ENCODE data around the gene PAK5.

DNA sequence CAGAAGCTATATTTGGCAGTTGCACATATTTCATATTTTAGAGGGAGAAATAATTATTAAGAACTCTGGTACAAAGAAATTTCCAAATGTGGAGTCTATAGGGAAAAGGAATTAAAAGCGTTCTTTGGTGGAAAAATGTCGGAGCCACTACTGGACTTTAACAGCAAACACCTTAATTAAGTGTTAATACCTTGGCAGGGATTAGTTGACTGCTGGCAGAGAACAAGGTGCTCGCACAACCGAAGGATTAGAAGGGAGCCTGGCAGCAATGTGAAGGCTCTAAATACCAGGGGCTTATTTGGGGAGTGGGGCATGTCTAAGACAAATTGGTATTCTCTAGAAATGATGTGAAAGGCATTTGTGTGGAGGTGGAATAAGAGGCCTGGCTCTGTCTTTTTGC is 98.9 kb downstream of the PAK5 start:
- TF ChIP-seq ZNF431 (CRISPR knock-in tag; IDR thresholded peaks at IDR 0.05; ENCODE audit: borderline replicate concordance, low read depth) (no peak), KDM5A (IDR thresholded peaks at IDR 0.05; ENCODE audit: borderline replicate concordance, low read length) (no peak), ZSCAN20 (CRISPR knock-in tag; IDR thresholded peaks at IDR 0.05; ENCODE audit: borderline replicate concordance) (no peak), ZNF749 (CRISPR knock-in tag; IDR thresholded peaks at IDR 0.05; ENCODE audit: borderline replicate concordance) (no peak), ZNF331 (CRISPR knock-in tag; IDR thresholded peaks at IDR 0.05) (no peak), SCMH1 (CRISPR knock-in tag; IDR thresholded peaks at IDR 0.05; ENCODE audit: borderline replicate concordance) (no peak)
- TF ChIP-seq, protein P1, sequence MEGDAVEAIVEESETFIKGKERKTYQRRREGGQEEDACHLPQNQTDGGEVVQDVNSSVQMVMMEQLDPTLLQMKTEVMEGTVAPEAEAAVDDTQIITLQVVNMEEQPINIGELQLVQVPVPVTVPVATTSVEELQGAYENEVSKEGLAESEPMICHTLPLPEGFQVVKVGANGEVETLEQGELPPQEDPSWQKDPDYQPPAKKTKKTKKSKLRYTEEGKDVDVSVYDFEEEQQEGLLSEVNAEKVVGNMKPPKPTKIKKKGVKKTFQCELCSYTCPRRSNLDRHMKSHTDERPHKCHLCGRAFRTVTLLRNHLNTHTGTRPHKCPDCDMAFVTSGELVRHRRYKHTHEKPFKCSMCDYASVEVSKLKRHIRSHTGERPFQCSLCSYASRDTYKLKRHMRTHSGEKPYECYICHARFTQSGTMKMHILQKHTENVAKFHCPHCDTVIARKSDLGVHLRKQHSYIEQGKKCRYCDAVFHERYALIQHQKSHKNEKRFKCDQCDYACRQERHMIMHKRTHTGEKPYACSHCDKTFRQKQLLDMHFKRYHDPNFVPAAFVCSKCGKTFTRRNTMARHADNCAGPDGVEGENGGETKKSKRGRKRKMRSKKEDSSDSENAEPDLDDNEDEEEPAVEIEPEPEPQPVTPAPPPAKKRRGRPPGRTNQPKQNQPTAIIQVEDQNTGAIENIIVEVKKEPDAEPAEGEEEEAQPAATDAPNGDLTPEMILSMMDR (CRISPR knock-in tag; IDR thresholded peaks at IDR 0.05): no peak
